ENCODE data around the gene GUCY2C.
"Not testable (repeated sequence)": the region's sequence is repeated elsewhere in the genome, so short reads cannot be mapped to it uniquely, and the experiment has no call there.

Gene GUCY2C

GRCh38 chr12:14696265-14696741 is at the start of gene GUCY2C:
GUCY2C (minus strand) TSS chr12:14696599; CDS start chr12:14696448, 151 bp downstream.
- Histone ChIP-seq H3K27me3 (peaks cover 13% of the 10 kb centered on the region), H3K4me1 (ENCODE audit: control insufficient read depth in 1 of 2, insufficient read depth in 1 of 2, low read depth in 1 of 2, low read length in 1 of 2) (peaks cover 6 to 7% of the 10 kb centered on the region in 2 experiments), H3K36me3 (no peaks in the 10 kb centered on the region), H3K27ac (no peak within 1 kb of the TSS), H3K9me3 (no peaks in the 10 kb centered on the region), H3K4me3 (ENCODE audit: low read depth in 1 of 2, low read length in 1 of 2) (no peak within 1 kb of the TSS)
- no peak for TF ChIP-seq CTCF (IDR thresholded peaks at IDR 0.05)

GRCh38 chr12:14743061-14743460 is 46.7 kb upstream of the GUCY2C start:
- H3K9me3 ChIP-seq = no peaks in the 10 kb centered on the region
- no peaks in the 10 kb centered on the region for H3K27me3 ChIP-seq
- H3K27ac ChIP-seq = no peak overlapping the region
- H3K4me1 ChIP-seq (ENCODE audit: control insufficient read depth in 1 of 2, insufficient read depth in 1 of 2, low read depth in 1 of 2, low read length in 1 of 2) = no peaks in the 10 kb centered on the region
- H3K36me3 ChIP-seq = no peaks in the 10 kb centered on the region
- no peak for TF ChIP-seq CTCF (IDR thresholded peaks at IDR 0.05)
- H3K4me3 ChIP-seq (ENCODE audit: low read depth in 1 of 2, low read length in 1 of 2) = no peak overlapping the region

- Histone ChIP-seq H3K4me3 (ENCODE audit: low read depth in 1 of 2, low read length in 1 of 2) (no peak overlapping the region), H3K27ac (no peak overlapping the region), H3K27me3 (no peaks in the 10 kb centered on the region), H3K4me1 (ENCODE audit: control insufficient read depth in 1 of 2, insufficient read depth in 1 of 2, low read depth in 1 of 2, low read length in 1 of 2) (no peaks in the 10 kb centered on the region), H3K36me3 (no peaks in the 10 kb centered on the region), H3K9me3 (no peaks in the 10 kb centered on the region)
- TF ChIP-seq CTCF (IDR thresholded peaks at IDR 0.05) = no peak
Observed at GRCh38 chr12:14741942-14742341, 45.5 kb upstream of the GUCY2C start.

GRCh38 chr12:14741153-14741552 is 44.8 kb upstream of the GUCY2C start:
- Histone ChIP-seq H3K27me3 (no peaks in the 10 kb centered on the region), H3K27ac (no peak overlapping the region), H3K36me3 (no peaks in the 10 kb centered on the region), H3K9me3 (no peaks in the 10 kb centered on the region), H3K4me1 (ENCODE audit: control insufficient read depth in 1 of 2, insufficient read depth in 1 of 2, low read depth in 1 of 2, low read length in 1 of 2) (no peaks in the 10 kb centered on the region), H3K4me3 (ENCODE audit: low read depth in 1 of 2, low read length in 1 of 2) (no peak overlapping the region)
- no peak for TF ChIP-seq CTCF (IDR thresholded peaks at IDR 0.05)

- H3K36me3 ChIP-seq; H3K4me3 ChIP-seq (ENCODE audit: low read depth in 1 of 2, low read length in 1 of 2); H3K27ac ChIP-seq; H3K9me3 ChIP-seq; H3K4me1 ChIP-seq (ENCODE audit: control insufficient read depth in 1 of 2, insufficient read depth in 1 of 2, low read depth in 1 of 2, low read length in 1 of 2): not testable (repeated sequence)
- peaks cover 14% of the 10 kb centered on the region for H3K27me3 ChIP-seq
Observed at GRCh38 chr12:14736441-14736840, 40.0 kb upstream of the GUCY2C start.

- Histone ChIP-seq H3K4me3 (ENCODE audit: low read depth in 1 of 2, low read length in 1 of 2) (no peak overlapping the region), H3K27ac (no peak overlapping the region), H3K4me1 (ENCODE audit: control insufficient read depth in 1 of 2, insufficient read depth in 1 of 2, low read depth in 1 of 2, low read length in 1 of 2) (no peaks in the 10 kb centered on the region), H3K36me3 (no peaks in the 10 kb centered on the region), H3K27me3 (peaks cover 15% of the 10 kb centered on the region), H3K9me3 (no peaks in the 10 kb centered on the region)
- TF ChIP-seq CTCF (IDR thresholded peaks at IDR 0.05) = no peak
Observed at GRCh38 chr12:14731821-14732220, 35.4 kb upstream of the GUCY2C start.

Data from neutrophil (primary cell).